H1 (cell line): ENCODE results near the gene POLR1H. TPM values are rescaled to one million over a fixed set of nuclear protein-coding genes. Genes with fewer than 3 reads are reported as not detected.

Experiments
- ASH2L ChIP-seq: fragments of 200-600, 300-600 bp; sonication (generic); IDR thresholded peaks from one replicate; pipeline ENCODE4 v1.7.1; 2017; ENCODE audit warnings: low read length
- ATF3 ChIP-seq: IDR thresholded peaks from 2 replicates; pipeline ENCODE4 v1.6.1; 2011; ENCODE audit warnings: low read depth, mild to moderate bottlenecking, low read length; ENCODE audit not compliant: insufficient read depth
- BRCA1 ChIP-seq: IDR thresholded peaks from 2 replicates; pipeline ENCODE4 v1.6.1; 2012; ENCODE audit warnings: low read depth, low read length, improper control_type of control experiment
- polyA plus RNA-seq, 7 experiments: library from polyadenylated mRNA; depleted of rRNA in 3 of 7; stranded (reverse) in 5 of 7; unstranded in 2 of 7; fragments of >200 nt in 5 of 7; fragments of 200-250 nt in 2 of 7; gene quantifications; 1 replicate in 5 of 7; 2 replicates in 1 of 7; 4 replicates in 1 of 7; pipeline versions ENCODE4 v1.2.1 to v1.2.3, GENCODE V29; 2011 to 2013; ENCODE audit warnings: missing spikeins in 2 of 7, mixed read lengths in 2 of 7
- total RNA-seq: library from RNA; stranded (reverse); fragmentation: NEBNext Ultra II Directional; extraction: Animal tissue kit (Norgen Biotek cat#: 25700); gene quantifications from 2 replicates; pipeline ENCODE4 v1.2.1, GENCODE V29; 2021
- TF ChIP-seq, protein P1 (sequence below): fragments of 300-600 bp; sonication (generic); IDR thresholded peaks from 2 replicates; pipeline ENCODE4 v1.7.1; 2012; ENCODE audit warnings: low read length, moderate library complexity, mild to moderate bottlenecking, inconsistent platforms; ENCODE audit not compliant: insufficient replicate concordance

POLR1H gene
- total and polyA plus RNA-seq, 2 of the 8 experiments (the other 6 are each of a cell fraction or from before 2014, with no cell fraction given), result 31.5 to 82.2 TPM

DNA sequence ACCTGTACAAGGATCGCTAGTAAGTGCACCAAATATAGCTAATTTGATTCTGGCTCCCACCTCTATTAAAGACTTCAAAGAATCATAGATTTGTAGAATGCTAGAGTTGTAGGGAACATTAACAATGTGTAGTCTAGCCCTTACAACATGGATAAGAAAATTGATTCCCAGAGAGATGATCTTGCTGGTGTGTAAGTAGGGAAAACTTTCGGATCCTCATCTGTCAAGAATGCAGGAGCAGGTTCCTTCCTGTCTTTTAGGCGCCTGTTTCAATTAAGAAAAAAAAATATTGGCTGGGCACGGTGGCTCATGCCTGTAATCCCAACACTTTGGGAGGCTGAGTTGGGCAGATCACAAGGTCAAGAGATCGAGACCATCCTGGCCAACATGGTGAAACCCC, 26.8 kb downstream of the POLR1H start (continued):
- TF ChIP-seq, protein P1, sequence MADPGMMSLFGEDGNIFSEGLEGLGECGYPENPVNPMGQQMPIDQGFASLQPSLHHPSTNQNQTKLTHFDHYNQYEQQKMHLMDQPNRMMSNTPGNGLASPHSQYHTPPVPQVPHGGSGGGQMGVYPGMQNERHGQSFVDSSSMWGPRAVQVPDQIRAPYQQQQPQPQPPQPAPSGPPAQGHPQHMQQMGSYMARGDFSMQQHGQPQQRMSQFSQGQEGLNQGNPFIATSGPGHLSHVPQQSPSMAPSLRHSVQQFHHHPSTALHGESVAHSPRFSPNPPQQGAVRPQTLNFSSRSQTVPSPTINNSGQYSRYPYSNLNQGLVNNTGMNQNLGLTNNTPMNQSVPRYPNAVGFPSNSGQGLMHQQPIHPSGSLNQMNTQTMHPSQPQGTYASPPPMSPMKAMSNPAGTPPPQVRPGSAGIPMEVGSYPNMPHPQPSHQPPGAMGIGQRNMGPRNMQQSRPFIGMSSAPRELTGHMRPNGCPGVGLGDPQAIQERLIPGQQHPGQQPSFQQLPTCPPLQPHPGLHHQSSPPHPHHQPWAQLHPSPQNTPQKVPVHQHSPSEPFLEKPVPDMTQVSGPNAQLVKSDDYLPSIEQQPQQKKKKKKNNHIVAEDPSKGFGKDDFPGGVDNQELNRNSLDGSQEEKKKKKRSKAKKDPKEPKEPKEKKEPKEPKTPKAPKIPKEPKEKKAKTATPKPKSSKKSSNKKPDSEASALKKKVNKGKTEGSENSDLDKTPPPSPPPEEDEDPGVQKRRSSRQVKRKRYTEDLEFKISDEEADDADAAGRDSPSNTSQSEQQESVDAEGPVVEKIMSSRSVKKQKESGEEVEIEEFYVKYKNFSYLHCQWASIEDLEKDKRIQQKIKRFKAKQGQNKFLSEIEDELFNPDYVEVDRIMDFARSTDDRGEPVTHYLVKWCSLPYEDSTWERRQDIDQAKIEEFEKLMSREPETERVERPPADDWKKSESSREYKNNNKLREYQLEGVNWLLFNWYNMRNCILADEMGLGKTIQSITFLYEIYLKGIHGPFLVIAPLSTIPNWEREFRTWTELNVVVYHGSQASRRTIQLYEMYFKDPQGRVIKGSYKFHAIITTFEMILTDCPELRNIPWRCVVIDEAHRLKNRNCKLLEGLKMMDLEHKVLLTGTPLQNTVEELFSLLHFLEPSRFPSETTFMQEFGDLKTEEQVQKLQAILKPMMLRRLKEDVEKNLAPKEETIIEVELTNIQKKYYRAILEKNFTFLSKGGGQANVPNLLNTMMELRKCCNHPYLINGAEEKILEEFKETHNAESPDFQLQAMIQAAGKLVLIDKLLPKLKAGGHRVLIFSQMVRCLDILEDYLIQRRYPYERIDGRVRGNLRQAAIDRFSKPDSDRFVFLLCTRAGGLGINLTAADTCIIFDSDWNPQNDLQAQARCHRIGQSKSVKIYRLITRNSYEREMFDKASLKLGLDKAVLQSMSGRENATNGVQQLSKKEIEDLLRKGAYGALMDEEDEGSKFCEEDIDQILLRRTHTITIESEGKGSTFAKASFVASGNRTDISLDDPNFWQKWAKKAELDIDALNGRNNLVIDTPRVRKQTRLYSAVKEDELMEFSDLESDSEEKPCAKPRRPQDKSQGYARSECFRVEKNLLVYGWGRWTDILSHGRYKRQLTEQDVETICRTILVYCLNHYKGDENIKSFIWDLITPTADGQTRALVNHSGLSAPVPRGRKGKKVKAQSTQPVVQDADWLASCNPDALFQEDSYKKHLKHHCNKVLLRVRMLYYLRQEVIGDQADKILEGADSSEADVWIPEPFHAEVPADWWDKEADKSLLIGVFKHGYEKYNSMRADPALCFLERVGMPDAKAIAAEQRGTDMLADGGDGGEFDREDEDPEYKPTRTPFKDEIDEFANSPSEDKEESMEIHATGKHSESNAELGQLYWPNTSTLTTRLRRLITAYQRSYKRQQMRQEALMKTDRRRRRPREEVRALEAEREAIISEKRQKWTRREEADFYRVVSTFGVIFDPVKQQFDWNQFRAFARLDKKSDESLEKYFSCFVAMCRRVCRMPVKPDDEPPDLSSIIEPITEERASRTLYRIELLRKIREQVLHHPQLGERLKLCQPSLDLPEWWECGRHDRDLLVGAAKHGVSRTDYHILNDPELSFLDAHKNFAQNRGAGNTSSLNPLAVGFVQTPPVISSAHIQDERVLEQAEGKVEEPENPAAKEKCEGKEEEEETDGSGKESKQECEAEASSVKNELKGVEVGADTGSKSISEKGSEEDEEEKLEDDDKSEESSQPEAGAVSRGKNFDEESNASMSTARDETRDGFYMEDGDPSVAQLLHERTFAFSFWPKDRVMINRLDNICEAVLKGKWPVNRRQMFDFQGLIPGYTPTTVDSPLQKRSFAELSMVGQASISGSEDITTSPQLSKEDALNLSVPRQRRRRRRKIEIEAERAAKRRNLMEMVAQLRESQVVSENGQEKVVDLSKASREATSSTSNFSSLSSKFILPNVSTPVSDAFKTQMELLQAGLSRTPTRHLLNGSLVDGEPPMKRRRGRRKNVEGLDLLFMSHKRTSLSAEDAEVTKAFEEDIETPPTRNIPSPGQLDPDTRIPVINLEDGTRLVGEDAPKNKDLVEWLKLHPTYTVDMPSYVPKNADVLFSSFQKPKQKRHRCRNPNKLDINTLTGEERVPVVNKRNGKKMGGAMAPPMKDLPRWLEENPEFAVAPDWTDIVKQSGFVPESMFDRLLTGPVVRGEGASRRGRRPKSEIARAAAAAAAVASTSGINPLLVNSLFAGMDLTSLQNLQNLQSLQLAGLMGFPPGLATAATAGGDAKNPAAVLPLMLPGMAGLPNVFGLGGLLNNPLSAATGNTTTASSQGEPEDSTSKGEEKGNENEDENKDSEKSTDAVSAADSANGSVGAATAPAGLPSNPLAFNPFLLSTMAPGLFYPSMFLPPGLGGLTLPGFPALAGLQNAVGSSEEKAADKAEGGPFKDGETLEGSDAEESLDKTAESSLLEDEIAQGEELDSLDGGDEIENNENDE, result no peak
- TF ChIP-seq ASH2L (no peak), BRCA1 (no peak), ATF3 (no peak)
